Aorta (tissue), 5 donors: ENCODE data around the gene HTR3A. TPM values are rescaled to one million over a fixed set of nuclear protein-coding genes. Genes with fewer than 3 reads are reported as not detected.

Source experiments
- ATAC-seq: fragments of 200-7000 bp; cut with Tn5 transposase; one replicate; pipeline ENCODE4 v1.9.1; 2022; ENCODE audit warnings: moderate library complexity; ENCODE audit not compliant: low FRiP score
- DNase-seq, 2 donors: peaks; one replicate each; pipeline ENCODE4 v3.0.0-alpha.2; 2020
- H3K27ac ChIP-seq, 2 donors: one replicate each; pipeline ENCODE4 v1.5.1; 2013; ENCODE audit warnings: low read length in 2 of 2, mild to moderate bottlenecking in 2 of 2, moderate library complexity in 2 of 2, control low read depth in 1 of 2, inconsistent platforms in 1 of 2, low read depth in 1 of 2
- H3K27me3 ChIP-seq, 2 donors: one replicate each; pipeline ENCODE4 v1.6.1; 2013; ENCODE audit warnings: control low read depth in 1 of 2, low read length in 1 of 2, mild to moderate bottlenecking in 1 of 2, moderate library complexity in 1 of 2; ENCODE audit not compliant: insufficient read depth in 2 of 2, control insufficient read depth in 1 of 2
- H3K36me3 ChIP-seq, 2 donors: one replicate each; pipeline ENCODE4 v1.6.1; 2013; ENCODE audit warnings: control low read depth in 1 of 2, low read length in 1 of 2, mild to moderate bottlenecking in 1 of 2; ENCODE audit not compliant: insufficient read depth in 2 of 2, control insufficient read depth in 1 of 2
- H3K4me1 ChIP-seq, 2 donors: one replicate each; pipeline ENCODE4 v1.6.1; 2013; ENCODE audit warnings: low read length in 2 of 2, control low read depth in 1 of 2, mild to moderate bottlenecking in 1 of 2, moderate library complexity in 1 of 2; ENCODE audit not compliant: insufficient read depth in 2 of 2, control insufficient read depth in 1 of 2
- H3K4me3 ChIP-seq, 2 donors: one replicate each; pipeline ENCODE4 v1.5.1; 2013; ENCODE audit warnings: low read length in 2 of 2, control low read depth in 1 of 2, mild to moderate bottlenecking in 1 of 2
- H3K9me3 ChIP-seq: one replicate; pipeline ENCODE4 v1.6.1; 2013; ENCODE audit warnings: mild to moderate bottlenecking, low read length; ENCODE audit not compliant: control insufficient read depth
- WGBS, 2 donors: extraction: QIAGEN DNeasy Blood & Tissue Kit; methylation state at CpG; one replicate each; pipeline ENCODE4 v1.1.7; 2013; 5-methylcytosine and 5-hydroxymethylcytosine counted together
- intact Hi-C, 2 donors: fragments of 100-400 bp; cut with DNase I; formaldehyde crosslinking; loops; one replicate each; pipeline versions ENCODE4 v1.14.2 to v1.15.0; 2022
- polyA plus RNA-seq, 2 donors: library from polyadenylated mRNA; stranded (reverse); fragments of 200-250 nt; gene quantifications; one replicate each; pipeline ENCODE4 v1.2.3, GENCODE V29; 2013
- total RNA-seq, 2 donors: library from RNA; stranded (reverse); fragmentation: NEBNext Ultra II Directional; extraction: Animal tissue kit (Norgen Biotek cat#: 25700); gene quantifications; one replicate each; pipeline ENCODE4 v1.2.1, GENCODE V29; 2021
- donor health status: healthy with polysubstance abuse.
- donor health status: Bipolar disorder and iron deficiency.
- donor health status: DM: no; HTN: no; CAD: no.
- donor health status: DM: no; HTN: no; CAD: no.
- donor health status: DM: yes; HTN: yes; CAD: no.

Gene HTR3A
- total and polyA plus RNA-seq, 4 donors: 0.20 TPM; not detected in 3

DNA sequence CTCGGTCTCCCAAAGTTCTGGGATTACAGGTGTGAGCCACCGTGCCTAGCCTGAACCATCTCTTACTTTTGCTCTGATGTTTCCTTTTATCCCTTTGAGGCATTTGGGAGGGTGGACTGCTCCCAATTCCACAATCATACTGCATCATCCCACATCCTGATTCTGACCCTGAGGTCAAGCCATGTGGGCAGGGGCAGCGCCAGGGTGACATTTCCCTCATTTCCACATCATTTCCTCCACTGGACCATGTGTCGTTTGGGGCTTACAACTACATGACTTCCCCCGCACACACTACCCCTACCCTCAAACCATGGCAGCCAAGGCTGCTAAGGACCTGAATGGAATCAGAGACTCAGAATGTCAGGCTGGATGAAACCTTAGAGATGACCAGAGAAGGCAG is 58.2 kb downstream of the HTR3A start:
- Histone ChIP-seq H3K4me3 (no peak overlapping the region), H3K27ac (no peak overlapping the region), H3K36me3 (no peaks in the 10 kb centered on the region), H3K27me3 (no peaks in the 10 kb centered on the region), H3K4me1 (no peaks in the 10 kb centered on the region), H3K9me3 (no peaks in the 10 kb centered on the region)
- no peak for DNase-seq
- ATAC-seq: no peak
- intact Hi-C loops: no loop called here
- 96% methylated on average over 5 of the region's 5 CpGs for WGBS, 2 donors

DNA sequence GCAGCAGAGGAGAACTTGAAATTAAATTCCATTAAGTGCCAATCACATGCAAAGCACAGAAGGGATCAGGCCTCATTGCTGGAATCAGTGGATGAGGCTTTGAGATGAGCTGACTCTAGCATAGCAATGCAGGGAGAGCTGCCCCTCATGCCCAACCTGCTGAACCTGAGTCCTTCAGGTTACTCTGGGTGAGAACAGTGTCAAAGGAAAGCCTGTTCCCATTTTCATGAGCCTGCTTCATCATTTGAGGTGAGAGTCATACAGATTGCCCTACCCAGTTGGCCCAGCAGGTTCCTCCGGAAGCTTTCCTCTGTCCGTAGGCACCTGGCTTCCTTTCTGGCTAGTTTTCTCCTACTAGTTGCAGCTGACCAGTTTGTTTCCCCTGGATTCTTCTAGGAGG is 58.7 kb downstream of the HTR3A start:
- ATAC-seq: no peak
- H3K27me3 ChIP-seq: no peaks in the 10 kb centered on the region
- 94 to 96% methylated on average over 2 of the region's 2 CpGs for WGBS, 2 donors
- no peak overlapping the region for H3K27ac ChIP-seq
- H3K4me1 ChIP-seq: no peaks in the 10 kb centered on the region
- intact Hi-C loops: no loop called here
- no peaks in the 10 kb centered on the region for H3K9me3 ChIP-seq
- no peaks in the 10 kb centered on the region for H3K36me3 ChIP-seq
- H3K4me3 ChIP-seq: no peak overlapping the region
- DNase-seq: no peak

DNA sequence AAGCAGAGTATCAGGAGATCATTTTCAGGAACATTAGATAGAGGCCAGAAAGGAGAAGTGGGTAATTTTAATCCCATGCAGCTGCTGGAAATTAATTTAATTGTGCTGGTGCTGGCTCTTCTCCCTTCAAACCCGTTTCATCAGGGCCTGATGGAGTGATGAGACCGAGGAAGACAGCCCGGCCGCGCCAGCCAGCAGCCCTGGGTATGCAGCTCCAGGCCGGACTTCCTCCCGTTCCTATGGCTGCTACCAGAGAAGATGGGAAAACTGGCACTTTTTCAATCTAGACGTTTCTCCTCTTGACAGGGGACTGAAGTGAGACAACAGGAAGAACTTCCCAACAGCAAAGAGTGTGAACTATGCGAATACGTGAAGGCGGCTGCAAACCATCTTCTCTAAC is 60.0 kb downstream of the HTR3A start:
- Histone ChIP-seq H3K4me3 (no peak overlapping the region), H3K27ac (no peak overlapping the region), H3K36me3 (no peaks in the 10 kb centered on the region), H3K4me1 (no peaks in the 10 kb centered on the region), H3K27me3 (no peaks in the 10 kb centered on the region), H3K9me3 (no peaks in the 10 kb centered on the region)
- DNase-seq: no peak
- ATAC-seq: no peak
- intact Hi-C loops: loop anchor here in 1 of 2 donors (5.0 kb wide), 2 partner anchors 147 to 227 kb away; no protein-coding TSS in a partner anchor
- 89 to 91% methylated on average over 11 of the region's 11 CpGs for WGBS, 2 donors

GRCh38 chr11:114036147-114036811 is 61.4 kb downstream of the HTR3A start:
- intact Hi-C loops: loop anchor here (1.0 to 5.0 kb wide), 5 partner anchors 23 to 226 kb away; partner anchors contain the start of gene ZBTB16 (in 1 of the 2)
- Histone ChIP-seq H3K36me3 (no peaks in the 10 kb centered on the region), H3K4me3 (no peak overlapping the region), H3K27me3 (no peaks in the 10 kb centered on the region), H3K27ac (peak overlapping the region; percentile 62 to 70), H3K4me1 (no peaks in the 10 kb centered on the region), H3K9me3 (no peaks in the 10 kb centered on the region)
- 1% methylated on average over 37 of the region's 37 CpGs for WGBS, 2 donors
- DNase-seq: peak; percentile 87 to 93
- ATAC-seq: peak; percentile 92

DNA sequence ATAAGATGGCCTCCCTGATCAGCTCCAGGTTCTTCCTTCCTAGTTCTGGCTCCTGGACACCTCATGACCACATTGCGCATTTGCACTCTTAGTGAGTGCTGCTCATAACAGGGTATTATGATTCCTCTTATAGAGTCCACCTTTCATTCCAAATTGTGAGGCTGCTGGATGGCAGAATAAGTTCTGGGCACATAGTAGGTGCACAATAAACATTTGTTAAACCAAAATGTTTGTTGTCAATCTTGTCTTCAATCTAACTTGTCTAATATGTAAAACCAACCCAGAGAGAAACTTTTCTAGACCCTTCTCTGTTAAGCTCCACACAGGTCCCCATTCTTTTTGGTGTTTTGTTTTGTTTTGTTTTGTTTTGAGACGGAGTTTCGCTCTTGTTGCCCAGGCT is 62.0 kb downstream of the HTR3A start:
- intact Hi-C loops: loop anchor here (1.0 to 5.0 kb wide), 5 partner anchors 22 to 225 kb away; partner anchors contain the start of gene ZBTB16 (in 1 of the 2)
- WGBS, 2 donors: 59 to 65% methylated on average over 3 of the region's 3 CpGs
- no peak for ATAC-seq
- Histone ChIP-seq H3K4me3 (no peak overlapping the region), H3K36me3 (no peaks in the 10 kb centered on the region), H3K27me3 (no peaks in the 10 kb centered on the region), H3K27ac (peak overlapping the region; percentile 31 to 33), H3K9me3 (no peaks in the 10 kb centered on the region), H3K4me1 (peaks cover 0 to under 1% of the 10 kb centered on the region in 2 donors)
- DNase-seq: no peak

GRCh38 chr11:114039551-114039950 is 64.6 kb downstream of the HTR3A start:
- H3K36me3 ChIP-seq: no peaks in the 10 kb centered on the region
- no peaks in the 10 kb centered on the region for H3K9me3 ChIP-seq
- no peaks in the 10 kb centered on the region for H3K27me3 ChIP-seq
- no peak overlapping the region for H3K4me3 ChIP-seq
- WGBS, 2 donors: 91 to 92% methylated on average over 3 of the region's 3 CpGs
- intact Hi-C loops: loop anchor here in 1 of 2 donors (5.0 kb wide), 2 partner anchors 143 to 223 kb away; no protein-coding TSS in a partner anchor
- H3K27ac ChIP-seq: no peak overlapping the region
- no peak for ATAC-seq
- DNase-seq: no peak
- peaks cover 4% of the 10 kb centered on the region in 2 donors for H3K4me1 ChIP-seq

Other genes with a start within 250 kb of the HTR3A start
- 10 to 100 TPM; 11.8 to 12.0 TPM for gene ZW10, start 201.4 kb upstream of the HTR3A start, total RNA-seq
- 1 to 10 TPM; 6.4 to 6.9 TPM for gene ZW10, start 201.4 kb upstream of the HTR3A start, polyA plus RNA-seq
- gene CLDN25, start 195.3 kb upstream of the HTR3A start, total RNA-seq: not detected
- not detected for gene CLDN25, start 195.3 kb upstream of the HTR3A start, polyA plus RNA-seq
- gene USP28, start 99.5 kb upstream of the HTR3A start, total RNA-seq: 10 to 100 TPM; 26.2 to 28.5 TPM
- gene USP28, start 99.5 kb upstream of the HTR3A start, polyA plus RNA-seq: 1 to 10 TPM; 8.4 to 8.8 TPM
- not detected for gene HTR3B, start 70.3 kb upstream of the HTR3A start, total RNA-seq
- not detected for gene HTR3B, start 70.3 kb upstream of the HTR3A start, polyA plus RNA-seq
- gene ZBTB16, start 84.6 kb downstream of the HTR3A start, total RNA-seq: 100 to 1,000 TPM in 1 of 2 donors, 10 to 100 TPM in 1; 54.5 to 283 TPM
- 10 to 100 TPM; 32.9 to 94.5 TPM for gene ZBTB16, start 84.6 kb downstream of the HTR3A start, polyA plus RNA-seq